ENCODE data around the gene DYNC1I1.

GRCh38 chr7:96017877-96018276 is 245.5 kb downstream of the DYNC1I1 start:
- no peak for TF ChIP-seq POLR2AphosphoS5 (IDR thresholded peaks at IDR 0.05)
- no peak for TF ChIP-seq EZH2 (IDR thresholded peaks at IDR 0.05; ENCODE audit: borderline replicate concordance, insufficient read depth, low read length, poor library complexity, severe bottlenecking)
- TF ChIP-seq CTCF (IDR thresholded peaks at IDR 0.05; ENCODE audit: poor library complexity, severe bottlenecking), result no peak
- no peak for TF ChIP-seq MXI1 (conservative IDR thresholded peaks at IDR 0.05; ENCODE audit: poor library complexity, severe bottlenecking)
- TF ChIP-seq REST (IDR thresholded peaks at IDR 0.05; ENCODE audit: borderline replicate concordance), result no peak
- TF ChIP-seq TAF1 (IDR thresholded peaks at IDR 0.05; ENCODE audit: low read depth), result no peak
- TF ChIP-seq SMC3 (conservative IDR thresholded peaks at IDR 0.05; ENCODE audit: poor library complexity), result no peak

All from neural cell (in vitro differentiated cells).